Activated CD8-positive, alpha-beta memory T cell treated with anti-CD3 and anti-CD28 coated beads, Interleukin-2, amount 50 U/mL, for 1 hour (primary cell): Measurements from ENCODE around the gene SELENOF.
A peak's percentile ranks its signal among the peaks of the same experiment; 100 is the strongest.

Experiments used
- DNase-seq: peaks from one replicate; pipeline ENCODE4 v3.0.0-alpha.2; 2020; ENCODE audit errors: extremely low read depth

The SELENOF gene

DNA sequence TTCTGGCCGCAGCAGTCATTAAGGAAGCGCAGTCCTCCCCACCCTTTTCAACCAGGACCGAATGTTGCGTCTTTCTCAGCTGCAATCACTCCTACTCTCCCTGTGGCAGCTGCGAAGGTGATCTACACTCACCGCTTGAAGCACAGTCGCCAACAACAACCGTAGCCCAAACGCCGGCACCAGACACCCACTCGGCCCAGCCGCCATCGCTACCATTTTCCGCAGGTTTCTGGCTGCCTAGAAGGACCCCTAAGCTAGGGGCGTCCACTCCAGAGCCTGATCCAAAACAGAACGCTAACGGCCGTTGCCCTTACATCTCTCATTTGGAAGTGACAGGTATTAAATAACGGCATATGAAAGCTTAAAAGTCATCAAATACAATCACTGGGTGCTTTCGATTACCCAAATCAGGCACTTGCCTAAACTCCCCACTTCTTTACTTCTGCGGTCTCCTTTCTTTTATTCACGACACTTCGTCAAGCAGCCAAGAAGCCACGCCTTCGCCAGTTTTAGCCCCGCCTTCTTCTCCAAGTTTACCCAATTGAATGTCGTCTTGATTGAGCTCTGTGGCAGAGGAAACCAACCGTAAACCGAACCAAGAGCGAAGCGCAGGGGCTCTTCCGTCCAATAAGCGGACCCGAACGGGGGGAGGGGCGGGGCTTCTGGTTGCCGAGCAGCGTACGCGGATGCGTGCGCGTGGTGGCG lies at the start of gene SELENOF:
SELENOF (minus strand) TSS at position 231 of the 705 bp plus-strand sequence; CDS start at position 216, 15 bp downstream.
- DNase-seq = peak; percentile 99

DNA sequence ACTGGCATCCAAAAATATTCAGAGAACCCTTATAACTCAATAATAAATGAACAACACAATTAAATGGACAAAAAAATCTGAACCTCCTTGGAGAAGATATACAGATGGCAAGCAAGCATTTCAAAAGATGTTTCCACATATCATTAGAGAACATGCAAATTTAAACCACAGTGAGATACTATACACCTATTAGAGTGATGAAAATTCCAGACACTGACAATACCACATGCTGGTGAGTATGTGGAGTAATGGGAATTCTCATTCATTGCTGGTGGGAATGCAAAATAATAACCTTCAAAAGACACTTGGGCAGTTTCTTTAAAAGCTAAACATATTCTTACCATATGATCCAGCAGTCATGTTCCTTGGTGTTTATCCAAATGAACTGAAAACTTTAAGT lies 46.6 kb upstream of the SELENOF start:
- no peak for DNase-seq

DNA sequence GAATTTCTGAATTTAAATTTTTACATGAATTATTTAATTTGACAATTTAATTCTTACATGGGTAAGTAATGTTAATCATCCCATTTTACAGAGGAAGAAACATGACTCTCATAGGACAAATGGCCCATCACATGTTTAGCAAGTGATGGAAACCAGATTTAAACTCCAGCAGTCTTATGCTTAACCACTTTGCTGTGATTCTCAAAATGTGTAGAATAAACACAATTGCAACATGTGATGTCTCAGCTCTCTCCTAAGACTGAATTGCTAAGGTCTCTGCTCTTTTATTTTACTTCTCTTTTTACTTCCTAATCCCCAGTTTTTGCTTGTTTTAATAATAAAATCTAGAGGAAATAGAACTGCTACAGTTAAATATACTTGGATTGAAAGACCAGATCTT lies 43.3 kb upstream of the SELENOF start:
- DNase-seq = no peak

DNA sequence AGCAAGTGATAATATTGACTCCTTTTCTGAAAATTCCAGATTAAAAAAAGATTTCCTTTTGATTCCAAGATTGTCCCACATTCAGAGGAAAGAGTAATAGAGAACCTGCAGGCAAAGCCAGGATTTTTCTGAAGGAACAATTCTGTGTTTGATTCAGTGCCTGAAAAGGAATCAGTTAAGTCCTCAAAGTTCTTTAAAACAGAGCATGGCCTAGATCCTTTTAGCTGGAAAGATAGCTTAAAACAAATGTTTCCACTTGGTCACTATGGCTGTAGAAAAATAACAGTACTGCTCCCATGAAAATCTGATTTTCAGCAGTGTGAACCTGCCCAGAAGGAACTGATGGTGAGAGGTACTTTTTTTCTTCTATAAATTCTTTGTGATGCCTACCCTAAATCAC lies 42.3 kb upstream of the SELENOF start:
- no peak for DNase-seq

DNA sequence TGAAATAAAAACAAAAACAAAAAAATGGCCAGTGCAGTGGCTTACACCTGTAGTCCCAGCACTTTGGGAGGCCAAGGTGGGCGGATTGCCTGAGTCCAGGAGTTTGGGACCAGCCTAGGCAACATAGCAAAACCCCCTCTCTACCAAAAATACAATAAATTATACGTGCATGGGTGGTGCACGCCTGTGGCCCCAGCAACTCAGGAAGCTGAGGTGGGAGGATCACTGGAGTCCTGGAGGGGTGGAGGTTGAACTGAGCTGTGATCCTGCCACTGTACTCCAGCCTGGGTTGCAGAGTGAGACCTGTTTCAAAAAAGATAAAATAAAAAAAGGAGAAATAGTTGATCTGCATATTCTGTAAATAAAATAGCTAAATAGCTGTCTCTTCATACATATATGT lies 41.8 kb upstream of the SELENOF start:
- no peak for DNase-seq

DNA sequence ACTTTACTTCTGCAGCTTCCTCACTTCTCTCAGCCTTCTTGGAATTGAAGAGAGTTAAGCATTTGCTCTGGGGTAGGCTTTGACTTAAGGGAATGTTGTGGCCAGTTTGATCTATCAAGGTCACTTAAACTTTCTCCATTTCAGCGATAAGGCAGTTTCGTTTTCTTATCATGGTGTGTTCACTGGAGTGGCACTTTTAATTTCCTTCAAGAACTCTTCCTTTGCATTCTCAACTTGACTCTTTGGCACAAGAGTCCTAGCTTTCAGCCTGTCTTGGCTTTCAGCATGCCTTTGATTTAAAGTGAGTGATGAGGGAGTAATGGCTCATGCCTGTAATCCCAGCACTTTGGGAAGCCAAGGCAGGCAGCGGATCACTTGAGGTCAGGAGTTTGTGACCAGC lies 39.2 kb upstream of the SELENOF start:
- DNase-seq = no peak

DNA sequence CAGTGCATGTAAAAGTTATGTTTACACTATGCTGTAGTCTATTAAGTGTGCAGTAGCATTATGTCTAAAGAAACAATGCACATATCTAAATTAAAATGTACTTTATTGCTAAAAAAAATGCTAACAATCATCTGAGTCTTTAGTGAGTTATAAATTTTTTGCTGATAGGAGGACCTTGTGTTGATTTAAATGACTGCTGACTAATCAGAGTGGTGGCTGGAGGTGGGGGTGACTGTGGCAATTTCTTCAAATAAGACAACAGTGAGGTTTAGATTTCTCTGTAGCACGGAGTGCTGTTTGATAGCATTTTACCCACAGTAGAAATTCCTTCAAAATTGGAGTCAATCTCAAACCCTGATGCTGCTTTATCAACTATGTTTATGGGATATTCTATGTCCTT lies 37.5 kb upstream of the SELENOF start:
- DNase-seq = no peak

DNA sequence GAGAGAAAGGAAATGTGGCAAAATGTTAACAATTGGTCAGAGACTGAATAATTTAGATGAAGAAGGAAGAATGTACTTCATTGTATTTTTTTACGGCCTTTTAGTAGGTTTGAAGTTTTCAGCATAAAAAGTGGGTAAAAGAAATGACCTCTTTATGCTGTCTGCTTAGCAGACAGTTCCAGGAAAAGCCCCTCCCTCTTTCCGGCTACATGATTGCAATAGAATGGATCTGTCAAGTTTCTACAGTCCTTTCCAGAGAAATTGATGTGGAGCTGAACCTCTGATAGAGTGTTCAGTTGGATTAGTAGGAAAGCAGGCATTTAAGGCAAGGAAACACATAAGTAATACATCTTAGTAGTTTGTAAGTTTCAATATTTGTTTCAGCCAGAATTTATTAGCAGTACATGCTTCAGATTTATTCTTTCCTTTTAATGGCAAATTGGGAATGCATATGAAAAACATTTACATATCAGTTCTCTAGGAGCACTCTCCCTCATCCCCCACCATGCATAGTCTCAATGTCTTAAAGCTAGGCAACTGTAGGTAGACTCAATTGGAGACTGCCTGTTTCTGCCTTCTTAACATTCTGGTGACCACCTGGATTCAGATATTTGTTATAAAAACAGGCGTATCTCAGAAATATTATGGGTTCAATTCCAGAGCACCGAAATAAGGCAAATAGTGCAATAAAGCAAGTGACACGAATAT lies 36.9 kb upstream of the SELENOF start:
- no peak for DNase-seq

DNA sequence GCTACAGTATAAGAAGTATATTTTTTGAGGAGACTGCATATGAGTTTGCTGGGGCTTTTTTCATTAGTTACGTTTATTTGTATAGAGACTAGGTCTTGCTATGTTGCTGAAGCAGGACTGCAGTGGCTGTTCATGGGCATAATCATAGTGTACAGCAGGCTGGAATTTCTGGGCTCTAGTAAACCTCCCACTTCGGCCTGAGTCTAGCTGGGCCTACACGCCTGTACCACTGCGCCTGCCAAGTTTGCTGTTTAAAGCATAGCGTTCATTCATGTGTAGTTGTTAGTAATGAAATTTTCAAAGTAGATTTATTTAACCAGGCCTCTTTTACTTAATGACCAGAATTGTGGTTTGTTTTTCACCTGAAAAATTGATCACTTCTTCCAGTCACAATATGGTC lies 34.3 kb upstream of the SELENOF start:
- no peak for DNase-seq

DNA sequence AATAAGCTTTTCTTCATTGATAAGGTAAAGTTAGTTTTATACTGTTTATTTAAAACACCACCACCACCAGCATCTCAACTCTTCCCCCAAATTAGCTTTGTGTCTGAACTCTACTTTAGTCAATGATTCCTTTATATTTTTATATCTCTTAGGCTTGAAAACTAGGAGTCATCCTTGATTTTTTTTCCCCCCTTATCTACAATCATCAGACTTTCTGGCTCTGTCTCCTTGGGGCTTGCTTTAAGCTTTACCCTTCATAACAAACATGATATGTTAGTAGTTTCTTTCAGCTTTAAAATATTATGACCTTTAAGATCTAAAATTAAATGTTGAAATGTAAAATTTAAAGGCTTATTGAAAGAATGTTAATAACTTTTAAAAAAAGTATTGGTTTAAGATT lies 28.8 kb upstream of the SELENOF start:
- no peak for DNase-seq

DNA sequence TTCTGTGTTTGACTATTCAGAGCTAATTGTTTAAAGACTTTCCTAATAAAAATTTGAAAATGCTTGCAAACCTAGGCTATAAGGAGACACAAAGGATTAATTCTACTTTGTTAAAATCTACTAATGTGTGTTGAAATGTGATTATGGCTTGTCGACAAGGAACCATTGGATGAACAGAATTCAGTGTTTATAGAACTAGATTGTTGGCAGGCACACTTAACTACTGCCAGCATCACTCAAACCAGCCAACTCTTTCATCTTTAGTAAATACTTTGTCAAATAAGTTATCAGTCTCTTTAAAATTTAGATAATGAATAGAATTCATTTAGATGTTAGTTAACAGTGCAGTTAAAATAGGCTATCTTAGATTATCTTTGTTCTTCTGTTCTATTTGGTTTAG lies 28.1 kb upstream of the SELENOF start:
- DNase-seq = no peak

DNA sequence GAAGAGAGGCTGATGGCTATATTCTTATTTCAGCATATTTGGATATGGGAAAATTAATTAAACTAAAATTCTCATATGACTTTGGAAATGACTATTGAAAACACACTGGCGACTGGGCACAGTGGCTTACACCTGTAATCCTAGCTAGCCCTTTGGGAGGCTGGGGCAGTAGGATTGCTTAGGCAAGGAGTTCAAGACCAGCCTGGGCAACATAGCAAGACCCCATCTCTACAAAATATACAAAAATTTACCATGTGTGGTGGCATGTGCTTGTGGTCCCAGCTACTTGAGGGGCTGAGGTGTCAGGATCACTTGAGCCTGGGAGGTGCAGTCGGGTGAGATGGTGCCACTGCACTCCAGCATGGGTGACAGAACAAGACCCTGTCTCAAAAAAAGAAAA lies 26.7 kb upstream of the SELENOF start:
- no peak for DNase-seq

DNA sequence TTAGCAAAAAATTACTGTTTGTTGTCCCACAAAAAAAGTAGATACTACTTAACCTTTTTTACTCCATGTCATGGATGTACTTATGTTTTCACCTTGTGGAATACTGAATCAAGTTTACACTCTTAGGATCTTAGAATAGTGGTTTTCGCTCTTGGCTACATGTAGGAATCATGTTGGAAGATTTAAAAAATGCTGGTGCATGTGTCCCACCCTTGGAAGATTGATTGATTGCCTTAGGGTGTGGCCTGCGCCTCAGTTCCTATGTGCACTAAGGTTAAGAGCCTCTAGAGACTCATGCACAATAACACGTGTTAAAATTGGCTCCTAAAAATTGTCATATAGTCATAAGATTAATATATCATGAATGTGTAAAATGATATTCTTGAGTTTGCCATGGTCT lies 25.5 kb upstream of the SELENOF start:
- DNase-seq = no peak

DNA sequence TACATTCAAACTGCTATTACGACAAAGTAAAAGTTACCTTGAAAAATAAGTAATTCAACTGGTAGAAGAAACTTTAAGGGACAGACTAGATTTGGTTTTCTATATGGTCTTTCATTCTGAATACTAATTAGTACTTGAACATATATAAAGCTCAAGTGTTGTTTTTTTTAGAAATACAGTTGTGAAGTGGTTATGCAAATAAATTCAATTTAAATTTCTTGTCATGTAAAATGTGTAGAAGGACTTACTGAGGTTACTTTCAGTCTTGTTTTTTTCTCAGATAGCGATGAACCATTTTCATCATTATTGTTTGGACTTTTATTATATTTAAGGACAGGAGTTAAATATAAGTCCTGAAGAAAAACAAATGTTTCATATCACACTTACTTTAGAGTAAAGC lies 24.9 kb upstream of the SELENOF start:
- DNase-seq = no peak

DNA sequence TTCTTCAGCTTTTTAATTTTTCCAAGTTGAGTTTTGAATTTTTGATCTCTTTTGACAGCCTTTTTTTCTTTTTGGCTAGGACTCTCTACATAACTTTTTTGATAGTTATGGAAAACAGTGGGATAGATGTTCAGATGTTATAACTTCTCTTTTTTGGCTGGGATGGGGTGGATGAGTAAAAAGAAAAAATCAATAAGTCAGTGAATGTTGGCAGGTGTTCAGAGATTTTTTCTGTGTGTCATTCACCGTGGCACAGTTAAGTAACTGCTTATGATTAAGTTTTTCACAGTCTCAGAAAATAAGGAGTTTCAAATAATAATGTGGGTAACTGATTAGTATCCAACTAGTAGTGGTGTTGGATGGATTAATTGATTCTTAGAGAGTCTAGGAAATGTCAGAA lies 24.5 kb upstream of the SELENOF start:
- no peak for DNase-seq

DNA sequence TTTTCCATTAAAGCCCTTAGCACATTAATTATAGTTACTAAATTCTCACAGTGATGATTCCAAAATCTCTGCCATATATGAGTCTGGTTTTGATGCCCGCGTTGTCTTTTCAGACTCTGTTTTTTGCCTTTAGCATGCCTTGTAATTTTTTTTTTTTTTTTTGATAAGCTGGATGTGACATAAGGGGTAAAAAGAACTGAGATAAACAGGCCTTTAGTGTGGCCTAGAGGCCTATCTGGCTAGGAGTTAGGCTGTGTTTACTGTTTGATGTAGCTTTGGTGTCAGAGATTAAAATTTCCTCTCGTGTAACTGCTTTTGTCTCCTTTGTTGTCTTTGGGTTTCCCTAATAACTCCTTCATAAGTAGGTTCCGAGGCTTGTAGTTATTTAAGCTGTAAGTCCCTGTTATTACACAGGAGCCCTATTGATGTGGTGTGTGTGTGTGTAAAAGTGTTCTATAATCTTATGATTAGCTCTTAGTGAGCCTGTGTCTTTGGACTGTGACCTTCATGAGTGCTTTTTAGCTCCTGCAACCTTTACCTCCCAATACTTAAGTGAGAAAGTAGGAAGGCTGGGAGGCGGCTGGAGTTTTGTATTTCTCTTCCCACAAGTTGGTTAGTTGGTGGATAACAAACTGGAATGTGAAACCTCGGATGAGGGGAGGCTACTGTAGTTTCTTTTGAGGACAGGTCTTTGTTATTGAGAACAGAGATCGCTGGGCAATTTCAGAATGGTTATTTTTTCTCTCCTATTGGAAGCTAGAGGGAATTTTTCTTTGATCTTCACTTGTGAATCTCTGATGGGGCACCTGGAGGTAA lies 19.8 kb upstream of the SELENOF start:
- DNase-seq = no peak

DNA sequence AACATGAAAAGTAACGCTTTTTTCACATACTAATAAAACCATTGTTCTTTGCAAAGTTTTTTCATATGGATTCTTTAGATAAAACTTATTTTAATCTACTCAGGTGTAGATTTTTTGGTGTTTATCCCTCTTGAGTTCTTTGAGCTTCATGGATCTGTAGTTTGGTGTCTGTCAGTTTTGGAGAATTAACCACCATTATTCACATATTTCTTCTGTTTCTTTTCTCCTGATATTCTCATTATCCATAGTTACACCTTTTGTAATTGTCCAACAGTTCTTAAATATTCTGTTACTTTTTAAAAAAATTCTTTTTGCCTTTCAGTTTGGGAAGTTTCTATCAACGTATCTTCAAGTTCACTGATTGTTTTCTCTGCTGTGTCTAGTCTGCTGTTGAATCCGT lies 19.1 kb upstream of the SELENOF start:
- no peak for DNase-seq

DNA sequence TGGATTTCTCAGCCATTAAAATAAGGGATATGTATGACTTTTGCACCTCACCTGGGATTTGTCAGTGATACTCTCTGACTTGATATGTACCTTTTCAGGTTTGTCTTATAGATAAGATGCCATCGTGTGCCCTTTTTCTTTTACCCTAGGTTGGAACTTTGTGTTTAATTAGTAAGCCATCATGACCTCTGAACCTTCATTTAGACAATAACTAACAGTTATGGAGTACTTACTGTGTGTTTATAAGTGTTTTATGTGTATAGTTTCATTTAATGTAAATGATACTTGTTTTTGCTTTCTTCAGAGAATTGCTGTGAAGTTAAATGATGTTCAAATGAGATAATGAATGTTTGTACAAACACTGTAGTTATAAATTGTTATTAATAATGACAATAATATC lies 14.9 kb upstream of the SELENOF start:
- no peak for DNase-seq

DNA sequence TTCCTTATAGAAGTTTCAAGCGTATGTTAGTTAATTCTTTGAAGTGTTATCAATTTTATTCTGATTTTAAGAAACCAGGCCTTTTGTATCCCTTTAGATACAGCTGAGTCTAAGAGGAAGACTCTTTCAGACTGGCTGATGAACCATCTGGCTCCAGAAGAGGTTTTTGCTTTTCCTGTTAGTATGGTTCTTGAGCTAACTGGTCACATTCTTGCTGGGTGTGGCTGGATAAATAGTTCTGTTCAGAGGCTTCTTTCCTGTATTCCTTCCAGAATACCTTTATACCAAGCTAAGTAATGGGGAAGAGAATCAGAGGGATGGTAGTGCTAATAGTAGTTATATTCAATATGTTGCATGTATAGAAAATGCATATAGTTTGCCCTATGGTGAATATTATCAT lies 13.0 kb upstream of the SELENOF start:
- no peak for DNase-seq

DNA sequence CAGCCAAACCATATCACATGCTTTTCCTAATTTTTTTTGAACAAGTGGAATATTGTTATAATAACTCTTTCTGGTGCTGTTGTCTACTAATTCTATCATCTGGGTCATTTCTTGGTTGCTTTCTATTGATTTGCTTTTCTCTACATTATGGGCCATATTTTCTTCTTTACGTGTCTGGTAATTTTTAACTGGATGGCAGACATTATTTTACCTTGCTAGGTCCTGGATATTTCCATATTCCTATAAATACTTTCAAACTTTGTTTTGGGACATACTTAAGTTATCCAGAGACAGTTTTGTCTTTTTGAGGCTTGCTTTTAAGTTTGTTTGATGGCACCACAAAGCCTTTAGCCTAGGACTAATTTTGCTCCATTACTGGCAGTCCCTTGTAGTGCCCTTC lies 11.8 kb upstream of the SELENOF start:
- DNase-seq = no peak

DNA sequence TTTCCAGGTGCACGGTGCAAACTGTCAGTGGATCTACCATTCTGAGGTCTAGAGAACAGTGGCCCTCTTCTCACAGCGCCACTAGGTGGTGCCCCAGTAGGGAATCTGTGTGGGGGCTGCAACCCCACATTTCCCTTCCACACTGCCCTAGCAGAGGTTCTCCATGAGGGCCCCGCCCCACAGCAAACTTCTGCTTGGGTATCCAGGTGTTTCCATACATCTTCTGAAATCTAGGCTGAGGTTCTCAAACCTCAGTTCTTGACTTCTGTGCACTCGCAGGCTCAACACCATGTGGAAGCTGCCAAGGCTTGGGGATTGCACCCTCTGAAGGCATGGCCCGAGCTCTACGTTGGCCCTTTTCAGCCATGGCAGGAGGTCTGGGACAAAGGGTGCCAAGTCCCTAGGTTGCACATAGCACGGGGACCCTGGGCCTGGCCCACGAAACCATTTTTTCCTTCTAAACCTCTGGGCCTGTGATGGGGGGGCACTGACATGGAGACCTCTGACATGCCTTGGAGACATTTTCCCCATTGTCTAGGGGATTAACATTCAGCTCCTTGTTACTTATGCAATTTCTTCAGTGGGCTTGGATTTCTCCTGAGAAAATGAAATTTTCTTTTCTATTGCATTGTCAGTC lies 10.5 kb upstream of the SELENOF start:
- DNase-seq = no peak

DNA sequence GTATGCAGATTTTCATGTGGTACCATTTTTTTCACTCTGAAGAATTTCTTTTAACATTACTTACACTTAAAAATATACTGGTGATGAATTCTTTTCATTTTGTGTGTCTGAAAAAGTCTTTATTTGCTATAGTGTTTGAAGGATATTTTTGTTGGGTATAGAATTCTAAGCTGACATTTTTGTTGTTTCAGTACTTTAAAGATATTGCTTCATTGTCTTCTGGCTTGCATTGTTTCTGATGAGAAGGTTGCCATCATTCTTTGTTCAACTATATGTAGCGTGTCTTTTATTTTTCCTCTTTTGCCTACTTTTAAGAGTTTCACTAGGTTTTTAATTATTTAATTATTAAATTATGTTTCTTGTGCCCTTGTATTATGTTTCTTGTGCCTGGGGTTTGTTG lies 8.5 kb upstream of the SELENOF start:
- DNase-seq = no peak
